GM21529 (cell line): Measurements from ENCODE around the gene EFCAB10.
"Not testable (repeated sequence)": the region's sequence is repeated elsewhere in the genome, so short reads cannot be mapped to it uniquely, and the experiment has no call there.

Experiments
- ATAC-seq: cut with Tn5 transposase; IDR thresholded peaks from one replicate; pipeline ENCODE4 v1.9.1; 2021; ENCODE audit not compliant: unreplicated experiment

Gene EFCAB10

DNA sequence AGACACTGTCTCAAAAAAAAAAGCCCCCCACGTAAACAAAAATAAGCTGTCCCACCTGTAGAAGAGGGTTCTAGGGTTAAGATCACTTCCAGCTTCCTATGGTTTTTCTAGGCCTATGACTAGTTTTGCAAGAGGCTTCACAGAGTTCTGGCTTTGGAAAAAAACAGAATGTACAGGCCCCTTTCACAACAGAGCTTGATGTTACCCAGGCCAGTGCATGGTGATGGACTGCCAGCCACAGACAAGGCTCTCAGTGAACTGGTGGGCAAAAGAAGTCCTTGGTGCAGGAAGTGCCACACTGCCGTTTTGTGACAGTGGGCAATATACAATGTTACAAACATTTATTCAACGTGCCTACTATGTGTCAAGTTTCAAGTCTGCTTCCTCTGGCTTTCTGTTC is 18.3 kb upstream of the EFCAB10 start:
- ATAC-seq = no peak

DNA sequence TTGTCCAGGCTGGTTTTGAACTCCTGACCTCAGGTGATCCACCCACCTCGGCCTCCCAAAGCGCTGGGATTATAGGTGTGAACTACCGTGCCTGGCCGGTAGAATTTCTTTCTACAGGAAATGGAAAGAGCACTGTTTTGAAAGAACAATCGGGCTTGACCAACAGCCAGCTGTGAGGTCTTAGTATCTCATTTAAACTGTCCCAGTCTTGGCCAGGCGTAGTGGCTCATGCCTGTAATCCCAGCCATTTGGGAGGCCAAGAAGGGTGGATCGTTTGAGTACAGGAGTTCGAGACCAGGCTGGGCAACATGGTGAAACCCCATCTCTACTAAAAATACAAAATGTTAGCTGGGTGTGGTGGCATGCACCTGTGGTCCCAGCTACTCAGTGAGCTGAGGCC is 17.8 kb upstream of the EFCAB10 start:
- ATAC-seq = not testable (repeated sequence)

DNA sequence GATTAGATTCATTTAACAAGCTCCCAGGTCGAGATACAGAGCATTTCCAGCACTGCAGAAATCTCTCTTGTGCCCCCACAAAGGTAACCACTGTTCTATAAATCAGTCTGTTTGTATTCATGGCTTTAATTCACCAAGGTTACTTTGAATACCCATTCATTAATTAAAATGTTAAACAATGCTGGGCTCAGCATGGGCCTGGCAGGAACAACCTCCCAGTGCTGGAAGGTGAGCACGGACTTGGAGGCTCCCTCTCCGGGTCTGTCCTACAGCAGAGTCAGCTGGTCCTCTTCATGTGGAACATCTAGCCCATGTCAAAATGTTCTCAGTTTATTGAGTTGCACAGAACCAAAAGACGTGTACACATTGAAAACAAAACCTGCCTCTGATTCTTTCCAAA is 15.6 kb upstream of the EFCAB10 start:
- ATAC-seq = no peak

DNA sequence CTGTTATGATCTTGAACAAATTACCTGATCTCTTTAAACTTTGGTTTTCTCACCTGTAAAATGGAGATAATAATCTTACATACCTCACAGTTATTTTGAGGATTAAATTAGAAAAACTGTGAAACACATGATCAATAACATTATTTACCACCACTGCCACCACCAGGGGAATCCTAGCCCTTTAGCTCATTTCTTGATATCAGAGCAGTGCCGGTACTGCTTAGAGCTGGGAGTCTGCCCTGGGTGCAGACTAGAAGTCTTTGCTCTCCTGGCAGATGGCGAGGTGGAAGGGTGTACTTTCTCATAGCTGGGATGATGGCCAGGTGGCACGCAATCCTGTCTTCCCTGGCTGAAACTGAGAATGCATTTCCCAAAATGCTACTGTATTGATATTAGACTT is 12.7 kb upstream of the EFCAB10 start:
- no peak for ATAC-seq

DNA sequence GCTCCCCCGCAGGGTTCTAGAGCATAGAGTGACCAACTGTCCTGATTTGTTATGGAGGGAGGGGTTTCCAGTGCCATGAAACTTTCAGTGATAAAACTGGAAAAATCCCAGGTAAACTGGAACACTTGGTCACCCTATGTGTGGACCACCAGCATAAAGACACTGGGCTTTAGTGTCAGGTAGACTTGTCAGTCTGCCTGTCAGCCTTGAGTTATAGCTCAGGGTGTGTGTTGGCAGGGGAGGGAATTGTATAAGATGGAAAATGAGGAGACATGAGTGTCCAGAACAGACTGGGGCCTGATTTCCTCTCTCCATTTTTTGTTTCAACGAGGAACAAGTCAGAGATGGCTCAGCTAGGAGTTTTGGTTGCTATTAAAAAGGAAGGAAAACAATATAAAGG is 10.2 kb upstream of the EFCAB10 start:
- ATAC-seq = no peak

DNA sequence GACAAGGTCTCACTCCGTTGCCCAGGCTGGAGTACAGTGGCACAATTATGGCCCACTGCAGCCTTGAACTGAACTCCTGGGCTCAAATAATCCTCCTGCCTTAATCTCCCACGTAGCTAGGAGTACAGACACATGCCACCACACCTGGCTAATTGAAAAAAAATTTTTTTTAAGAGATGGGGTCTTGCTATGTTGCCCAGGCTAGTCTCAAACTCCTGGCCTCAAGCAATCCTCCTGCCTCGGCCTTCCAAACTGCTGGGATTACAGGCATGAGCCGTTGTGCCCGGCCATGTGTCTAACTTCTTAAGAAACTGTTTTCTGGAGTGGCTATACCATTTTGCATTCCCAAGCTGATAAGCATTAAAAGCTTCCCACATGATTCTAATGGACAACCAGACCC is 9.5 kb upstream of the EFCAB10 start:
- ATAC-seq = no peak

DNA sequence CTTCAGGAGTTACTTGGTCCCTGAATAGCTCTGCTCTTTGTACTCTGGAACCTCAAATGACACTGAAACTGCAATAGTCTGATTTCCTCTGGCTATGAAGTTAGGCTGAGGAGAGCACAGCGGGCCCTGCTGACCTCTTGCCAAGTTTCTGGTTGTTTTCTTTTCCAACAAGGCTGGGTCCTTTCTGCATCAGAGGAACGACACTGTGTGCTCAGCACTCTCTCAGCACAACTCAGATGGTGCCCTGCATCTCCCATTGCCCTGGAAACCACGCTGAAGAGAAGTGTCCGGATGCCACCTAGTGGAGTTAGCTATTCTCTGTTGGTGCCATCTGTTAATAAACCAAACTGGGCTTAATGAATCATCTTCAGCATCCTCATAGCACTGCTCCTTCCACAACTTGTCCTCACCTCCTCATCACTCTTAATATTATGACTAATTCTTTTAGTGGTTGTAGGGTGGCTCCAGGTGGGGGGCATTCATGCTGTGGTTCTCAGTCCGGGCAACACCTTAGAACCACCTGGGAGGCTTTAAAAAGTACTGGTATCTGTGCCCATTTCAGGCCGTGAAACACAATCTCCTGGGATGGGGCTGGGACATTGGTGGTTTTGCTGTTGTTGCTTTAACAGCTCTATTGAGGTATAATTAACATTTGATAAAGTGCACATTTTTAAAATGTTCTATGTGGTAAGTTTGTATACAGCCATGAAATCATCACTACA is 8.2 kb upstream of the EFCAB10 start:
- ATAC-seq = peak; percentile 87

DNA sequence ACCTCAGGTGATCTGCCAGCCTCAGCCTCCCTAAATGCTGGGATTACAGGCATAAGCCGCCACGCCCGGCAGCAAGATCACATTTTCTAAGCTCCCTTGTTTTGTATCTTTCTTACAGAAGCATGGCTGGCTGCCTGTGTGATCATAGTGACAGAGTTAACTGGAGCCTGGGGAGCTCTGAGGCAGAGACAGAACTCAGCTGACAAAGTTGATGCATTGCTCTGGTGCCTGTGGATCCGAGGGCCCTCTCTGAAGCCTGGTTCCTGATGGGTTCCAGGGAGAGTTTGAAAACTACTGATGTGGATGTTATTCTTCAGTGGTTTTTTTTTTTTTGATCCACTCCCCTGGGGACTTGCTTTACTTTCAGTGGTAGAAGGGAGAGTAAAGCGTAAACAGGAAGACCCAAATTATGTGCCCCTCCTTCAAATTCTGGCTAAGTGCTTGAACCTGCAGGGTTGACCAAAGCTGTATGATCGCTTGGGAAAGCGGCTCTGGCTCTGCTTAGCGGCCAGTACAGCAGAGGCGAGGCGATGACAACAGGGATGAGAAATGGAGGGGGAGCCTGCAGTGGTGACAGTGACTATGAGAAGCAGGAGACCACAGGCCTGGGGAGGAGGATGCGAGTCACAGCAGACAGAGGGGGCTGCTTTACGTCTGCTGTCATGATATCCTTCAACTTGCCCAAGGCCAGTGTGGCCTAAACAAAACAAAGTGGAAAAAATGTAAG is 6.8 kb upstream of the EFCAB10 start:
- ATAC-seq = no peak

DNA sequence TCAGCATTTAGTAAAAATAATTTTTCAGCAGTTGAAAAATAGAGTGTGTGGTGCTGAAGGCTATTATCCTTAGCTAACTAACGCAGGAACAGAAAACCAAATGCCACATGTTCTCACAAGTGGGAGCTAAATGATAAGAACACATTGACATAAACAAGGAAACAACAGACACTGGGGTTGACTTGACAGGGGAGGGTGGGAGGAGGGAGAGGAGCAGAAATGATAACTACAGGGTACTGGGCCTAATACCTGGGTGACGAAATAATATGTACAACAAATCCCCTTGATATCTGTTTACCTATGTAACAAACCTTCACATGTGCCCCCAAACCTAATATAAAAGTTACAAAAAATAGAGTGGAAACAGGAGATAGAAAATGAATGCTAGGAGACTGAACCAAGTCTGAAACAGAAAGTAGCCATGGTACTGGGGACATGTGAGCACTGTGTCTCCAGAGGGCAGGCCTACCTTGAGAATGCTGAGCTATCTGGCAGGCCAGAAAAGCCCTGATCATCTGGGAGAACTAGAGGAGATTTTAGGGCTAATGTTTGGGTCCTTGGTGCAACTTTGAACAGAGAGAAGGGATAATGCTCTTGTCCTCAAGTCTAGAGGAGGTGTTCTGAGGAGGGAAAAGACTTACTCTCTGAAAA is 4.7 kb upstream of the EFCAB10 start:
- ATAC-seq = peak; percentile 43

DNA sequence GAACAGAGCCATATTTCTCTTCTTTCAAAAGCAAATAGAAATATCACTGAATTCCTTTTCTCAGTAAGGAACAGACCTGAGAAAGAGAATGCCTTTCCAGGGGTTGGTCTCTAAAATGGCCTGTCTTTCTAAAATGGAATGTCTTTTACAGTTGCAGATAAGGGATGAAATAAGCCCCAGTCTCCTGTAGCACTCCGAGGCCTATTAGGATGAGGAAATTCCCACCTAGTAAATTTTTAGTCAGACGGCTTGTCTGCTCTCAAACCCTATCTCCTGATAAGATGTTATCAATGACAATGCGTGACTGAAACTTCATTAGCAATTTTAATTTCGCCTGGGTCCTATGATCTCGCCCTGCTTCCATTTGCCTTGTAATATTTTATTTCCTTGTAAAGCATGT is 2.9 kb upstream of the EFCAB10 start:
- ATAC-seq = no peak

DNA sequence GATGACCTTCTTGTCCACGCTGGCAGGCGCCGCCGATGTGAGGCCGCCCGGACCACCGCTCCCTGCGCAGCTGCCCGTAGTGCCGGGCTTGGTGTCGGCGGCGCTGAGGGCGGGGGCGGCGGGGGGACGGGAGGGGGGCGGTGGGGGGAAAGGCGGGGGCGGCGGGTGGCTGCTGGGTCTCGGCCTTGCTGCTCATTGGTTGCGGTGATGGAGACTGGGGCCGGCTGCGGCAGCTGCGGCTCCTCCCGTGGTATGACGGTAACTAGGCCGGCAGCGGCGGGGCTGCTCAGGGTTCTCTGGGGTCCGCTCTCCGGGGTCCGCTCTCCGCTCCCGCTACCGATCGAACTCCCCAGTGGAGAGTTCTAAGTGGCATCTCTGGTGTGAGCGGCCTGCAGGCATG is 1.8 kb upstream of the EFCAB10 start:
- no peak for ATAC-seq

DNA sequence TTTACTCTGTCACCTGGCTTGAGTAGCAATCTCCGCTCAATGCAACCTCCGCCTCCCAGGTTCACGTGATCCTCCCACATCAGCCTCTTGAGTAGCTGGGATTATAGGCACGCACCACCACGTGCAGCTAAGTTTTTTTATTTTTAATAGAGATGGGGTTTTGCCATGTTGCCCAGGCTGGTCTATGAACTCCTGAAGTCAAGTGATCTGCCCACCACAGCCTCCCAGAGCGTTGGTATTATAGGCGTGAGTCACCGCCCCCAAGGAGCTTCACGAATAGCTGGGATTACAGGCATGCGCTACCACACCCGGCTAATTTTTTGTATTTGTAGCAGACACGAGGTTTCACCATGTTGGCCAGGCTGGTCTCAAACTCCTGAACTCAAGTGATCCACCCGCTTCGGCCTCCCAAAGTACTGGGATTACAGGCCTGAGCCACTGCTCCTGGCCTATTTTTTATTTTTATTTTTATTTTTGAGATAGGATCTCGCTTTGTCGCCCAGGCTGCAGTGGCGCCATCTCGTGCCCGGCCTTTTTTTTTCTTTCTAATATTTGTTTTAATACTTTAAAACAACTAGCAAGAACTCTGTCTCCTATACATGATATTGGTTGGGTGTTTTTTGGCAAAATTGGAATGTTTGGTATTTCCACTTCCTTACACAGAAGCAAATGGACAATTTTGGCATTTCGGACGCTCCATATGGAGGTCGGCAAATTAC is 1.1 kb downstream of the EFCAB10 start:
- ATAC-seq = no peak

DNA sequence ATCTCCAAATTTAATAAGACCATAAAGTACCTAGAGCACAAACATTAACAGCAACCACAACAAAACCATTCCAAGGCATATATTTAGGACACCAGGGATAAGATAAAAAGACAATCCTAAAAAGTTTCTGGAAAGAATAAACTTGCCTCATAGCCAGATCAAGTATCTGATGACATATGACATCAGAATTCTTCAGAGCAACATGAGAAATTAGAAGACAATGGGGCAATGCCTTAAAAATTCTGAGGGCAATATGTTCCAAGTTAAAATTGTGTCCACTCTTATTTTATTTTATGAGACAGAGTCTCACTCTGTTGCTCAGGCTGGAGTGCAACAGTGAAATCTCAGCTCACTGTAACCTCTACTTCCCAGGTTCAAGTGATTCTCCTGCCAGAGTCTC is 2.8 kb downstream of the EFCAB10 start:
- ATAC-seq = no peak

DNA sequence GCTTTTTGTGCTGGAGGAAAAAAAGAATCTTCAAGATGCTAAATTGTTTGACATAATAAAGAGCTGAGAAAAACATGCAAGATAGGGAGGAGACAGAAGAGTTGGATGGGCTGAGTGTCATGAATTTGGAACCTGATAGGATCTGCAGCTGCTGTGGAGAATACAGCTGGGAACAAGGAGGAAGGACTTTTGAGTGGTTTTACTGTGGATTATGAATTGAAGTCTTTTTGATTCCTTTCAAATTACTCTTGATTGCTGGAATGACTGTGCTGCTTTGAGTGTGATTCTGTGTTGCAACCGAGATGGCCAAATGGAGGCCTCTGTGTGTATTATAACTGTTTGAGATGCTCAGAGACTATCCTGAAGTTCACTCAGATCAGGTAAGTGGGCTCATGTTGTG is 4.0 kb downstream of the EFCAB10 start:
- ATAC-seq = no peak

DNA sequence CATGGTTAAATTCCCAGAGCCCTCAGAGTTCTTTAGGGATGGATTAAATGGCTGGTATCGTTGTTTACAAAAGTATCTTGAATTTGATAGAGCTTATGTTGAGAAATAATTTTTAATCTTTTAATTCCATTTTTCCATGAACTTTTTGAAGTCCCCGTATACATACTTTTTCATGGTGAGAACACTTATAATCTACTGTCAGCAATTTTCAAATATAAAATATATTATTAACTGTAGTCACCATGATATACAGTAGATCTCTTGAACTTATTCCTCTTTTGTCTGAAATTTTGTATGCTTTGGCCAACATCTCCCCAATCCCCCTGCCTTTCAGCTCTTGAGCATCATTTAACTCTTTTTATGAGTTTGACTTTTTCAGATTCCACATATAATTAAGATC is 9.4 kb downstream of the EFCAB10 start:
- no peak for ATAC-seq

DNA sequence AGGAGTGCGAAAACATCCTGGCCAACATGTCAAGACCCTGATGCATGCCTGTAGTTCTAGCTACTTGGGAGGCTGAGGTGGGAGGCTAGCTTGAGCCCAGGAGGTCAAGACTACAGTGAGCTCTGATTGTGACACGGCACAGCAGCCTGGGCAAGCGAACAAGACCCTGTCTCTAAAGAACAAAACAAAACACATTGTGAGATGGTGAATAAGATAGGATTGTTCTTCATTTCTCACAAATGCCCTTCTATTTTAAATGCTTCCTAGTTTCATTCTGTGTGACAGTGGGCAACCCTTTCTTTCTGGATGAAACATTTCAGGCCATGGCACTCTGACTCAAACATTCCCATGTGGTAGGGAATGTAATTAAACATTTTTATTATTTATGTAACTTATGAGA is 13.5 kb downstream of the EFCAB10 start:
- ATAC-seq = no peak

DNA sequence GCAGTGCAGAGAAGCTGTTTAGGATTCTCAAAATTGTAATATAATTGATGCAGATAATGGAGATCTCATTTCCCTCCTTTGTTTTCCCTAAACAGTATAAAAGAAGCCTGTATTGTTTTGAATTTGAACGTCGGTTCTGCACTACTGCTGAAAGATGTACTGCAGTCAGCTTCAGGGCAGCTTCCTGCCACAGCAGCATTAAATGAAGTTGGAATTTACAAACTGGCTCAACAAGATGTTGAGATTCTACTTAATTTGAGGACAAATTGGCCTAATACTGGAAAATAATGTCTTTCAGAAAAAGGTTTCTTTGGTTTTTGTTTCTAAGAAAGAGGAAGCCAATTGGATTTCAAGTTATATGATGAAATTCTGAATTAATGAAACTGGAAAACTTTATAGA is 14.3 kb downstream of the EFCAB10 start:
- ATAC-seq = no peak

DNA sequence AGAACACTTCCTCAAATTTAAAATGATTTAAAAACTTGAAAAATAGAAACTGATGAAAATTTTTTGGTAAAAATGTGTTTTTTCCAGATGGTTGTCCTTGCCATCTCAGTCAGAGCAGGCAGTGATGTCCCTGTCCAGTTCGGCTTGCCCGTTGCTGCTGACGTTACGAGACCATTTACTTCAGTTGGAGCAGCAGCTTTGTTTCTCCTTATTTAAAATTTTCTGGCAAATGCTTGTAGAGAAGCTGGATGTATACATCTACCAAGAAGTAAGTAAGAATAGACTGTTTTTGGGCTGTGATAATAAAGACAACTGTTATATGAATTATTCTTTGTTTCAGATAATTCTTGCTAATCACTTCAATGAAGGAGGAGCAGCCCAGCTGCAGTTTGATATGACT is 16.1 kb downstream of the EFCAB10 start:
- no peak for ATAC-seq

DNA sequence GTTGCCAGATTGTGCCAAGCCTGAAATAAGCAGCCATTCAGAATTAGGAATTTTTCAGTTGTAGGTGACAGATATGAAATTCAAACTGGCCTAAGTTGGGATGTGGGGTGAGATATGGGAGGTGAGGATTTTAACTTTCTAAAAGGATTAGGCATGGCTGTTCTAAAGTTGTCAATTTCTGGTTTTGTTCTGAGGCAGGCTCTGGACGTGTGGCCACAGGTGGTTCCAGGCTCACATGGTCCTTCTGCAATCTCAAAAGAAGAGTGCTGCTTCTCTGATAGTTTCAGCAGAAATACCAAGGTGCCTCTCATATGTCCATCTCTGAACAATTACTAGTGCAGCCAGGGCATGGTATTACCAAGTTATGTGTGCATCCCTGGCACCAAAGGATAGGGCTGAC is 21.4 kb downstream of the EFCAB10 start:
- ATAC-seq = no peak

DNA sequence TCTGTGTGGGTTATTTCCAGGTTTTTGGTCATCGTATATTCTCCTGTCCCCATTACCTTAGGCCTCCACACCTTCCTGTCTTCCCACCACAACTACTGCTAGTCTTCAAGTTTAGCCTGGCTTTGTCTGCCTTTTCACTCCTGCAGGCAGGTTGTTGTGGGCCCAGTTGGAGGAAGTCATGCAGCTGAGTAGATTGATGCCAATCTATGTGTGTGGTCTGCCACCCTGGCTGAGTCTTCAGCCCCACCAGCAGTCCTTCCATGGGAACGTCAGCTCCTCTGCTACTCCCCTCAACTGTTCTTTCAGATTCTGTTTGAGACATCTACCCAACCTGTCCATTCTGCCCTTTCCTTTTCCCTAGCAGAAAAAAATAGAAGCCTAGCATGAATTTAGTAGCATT is 43.0 kb downstream of the EFCAB10 start:
- no peak for ATAC-seq

DNA sequence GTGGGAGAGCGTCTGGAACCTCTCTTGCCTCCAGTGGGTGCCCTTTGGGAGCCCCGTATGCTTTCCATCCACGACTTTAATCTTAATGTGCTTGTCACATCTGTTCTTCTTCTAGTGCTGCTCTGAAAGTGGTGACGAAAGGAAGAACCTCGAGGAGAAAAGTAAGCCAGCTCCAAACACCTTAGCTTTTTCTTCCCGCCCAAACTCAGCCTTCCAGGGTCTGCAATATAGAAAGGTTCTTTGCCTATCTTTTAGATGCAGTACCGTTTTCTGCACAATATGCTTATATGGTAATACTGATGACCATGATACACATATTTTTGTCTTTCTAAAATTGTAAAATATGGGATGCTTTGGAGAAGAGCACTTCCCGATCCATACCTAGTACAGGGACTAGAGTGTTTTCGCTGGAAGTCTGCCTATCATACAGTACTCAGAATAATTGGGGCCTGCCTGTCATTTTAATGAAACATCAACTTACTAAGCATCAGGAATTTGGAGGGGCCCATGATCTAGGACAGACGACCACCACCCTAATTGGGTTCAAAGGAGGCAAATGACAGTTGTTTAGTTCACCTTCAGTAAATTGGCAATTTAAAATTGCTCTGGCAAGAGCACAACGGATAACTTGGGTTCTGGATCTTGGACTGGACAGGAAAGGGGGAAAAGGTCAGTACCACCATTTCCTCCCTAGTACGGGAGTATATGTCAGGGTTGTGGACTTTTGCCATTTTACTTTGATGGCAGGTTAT is 48.4 kb downstream of the EFCAB10 start:
- no peak for ATAC-seq
